OCI-LY7 (cell line): ENCODE data around the gene HCST.

Source experiments
- CTCF ChIP-seq: fragments of 200-600 bp; sonication (generic); conservative IDR thresholded peaks from 2 replicates; pipeline ENCODE4 v1.5.1; 2014; ENCODE audit warnings: mild to moderate bottlenecking, antibody characterized with exemption, low read length, moderate library complexity, mixed read lengths
- EZH2phosphoT487 ChIP-seq: fragments of 200-600 bp; sonication (generic); IDR thresholded peaks from 2 replicates; pipeline ENCODE4 v1.6.1; 2018; ENCODE audit warnings: low read depth, borderline replicate concordance, mild to moderate bottlenecking, mixed run types, antibody characterized with exemption, low read length, moderate library complexity, mixed read lengths

GRCh38 chr19:35939307-35940077 lies 37.2 kb downstream of the HCST start:
- no peak for TF ChIP-seq CTCF
- no peak for TF ChIP-seq EZH2phosphoT487
